ENCODE data around the gene PDE1C.
A peak's percentile ranks its signal among the peaks of the same experiment; 100 is the strongest.

The PDE1C gene

GRCh38 chr7:31763548-31763947, 306.7 kb downstream of the PDE1C start:
- FAIRE-seq: no peak

- no peak for FAIRE-seq
These were observed 308.6 kb downstream of the PDE1C start for GRCh38 chr7:31761646-31762045.

GRCh38 chr7:31758755-31759154, 311.5 kb downstream of the PDE1C start:
- no peak for FAIRE-seq

- FAIRE-seq: no peak
These were observed 318.5 kb downstream of the PDE1C start for GRCh38 chr7:31751726-31752125.

- FAIRE-seq: no peak
These were observed 322.1 kb downstream of the PDE1C start for GRCh38 chr7:31748084-31748483.

- FAIRE-seq: no peak
These were observed 322.7 kb downstream of the PDE1C start for GRCh38 chr7:31747553-31747952.

GRCh38 chr7:31744294-31744874, 325.8 kb downstream of the PDE1C start:
- FAIRE-seq: peak; percentile 26

GRCh38 chr7:31741852-31742251, 328.4 kb downstream of the PDE1C start:
- FAIRE-seq: no peak

GRCh38 chr7:31735991-31736982, 333.9 kb downstream of the PDE1C start:
- FAIRE-seq: no peak

- FAIRE-seq: no peak
These were observed 335.8 kb downstream of the PDE1C start for GRCh38 chr7:31734456-31734855.

- FAIRE-seq: no peak
These were observed 340.9 kb downstream of the PDE1C start for GRCh38 chr7:31729195-31729804.

- FAIRE-seq: no peak
These were observed 345.5 kb downstream of the PDE1C start for GRCh38 chr7:31724696-31725095.

- no peak for FAIRE-seq
These were observed 349.8 kb downstream of the PDE1C start for GRCh38 chr7:31720366-31720765.

GRCh38 chr7:31716355-31716754, 353.9 kb downstream of the PDE1C start:
- FAIRE-seq: no peak

GRCh38 chr7:31710171-31710570, 360.0 kb downstream of the PDE1C start:
- no peak for FAIRE-seq

GRCh38 chr7:31707089-31707488, 363.1 kb downstream of the PDE1C start:
- FAIRE-seq: no peak

GRCh38 chr7:31705377-31705776, 364.8 kb downstream of the PDE1C start:
- FAIRE-seq: no peak

GRCh38 chr7:31702354-31702753, 367.9 kb downstream of the PDE1C start:
- no peak for FAIRE-seq
